Measurements from ENCODE around the gene FAM72A. TPM values are rescaled to one million over a fixed set of nuclear protein-coding genes. Genes with fewer than 3 reads are reported as not detected.
A peak's percentile ranks its signal among the peaks of the same experiment; 100 is the strongest.
"Not testable (repeated sequence)": the region's sequence is repeated elsewhere in the genome, so short reads cannot be mapped to it uniquely, and the experiment has no call there.

FAM72A gene
- total RNA-seq, 3 donors from 2014 or later (not counting 1 experiment from before 2014, with no cell fraction given) = 0.60 to 2.4 (median 1.8) TPM

DNA sequence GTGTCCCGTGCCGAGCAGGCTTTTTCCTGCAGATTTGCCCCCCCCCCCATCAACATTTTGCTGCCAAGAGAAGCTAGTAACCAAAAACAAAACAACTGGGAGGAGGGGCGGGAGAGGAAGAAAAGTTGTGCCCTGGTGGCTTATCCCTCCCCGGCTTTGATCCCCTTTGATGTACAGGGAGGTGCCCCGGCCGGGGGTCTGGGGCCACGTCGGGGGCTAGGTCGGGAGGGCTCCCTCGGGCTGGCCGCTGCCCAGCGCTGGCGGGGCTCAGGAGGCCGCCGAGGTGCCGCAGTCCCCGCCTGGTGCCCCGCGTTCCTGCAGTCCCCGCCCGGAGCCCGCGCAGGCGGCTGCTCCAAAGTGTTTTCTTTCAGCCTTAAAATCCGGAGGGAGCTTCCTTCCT lies 2.2 kb upstream of the FAM72A start:
- H3K36me3 ChIP-seq (ENCODE audit: control insufficient read depth, insufficient read depth, low read length); H3K4me3 ChIP-seq (ENCODE audit: low read length); H3K27ac Mint-ChIP-seq; H3K9me3 Mint-ChIP-seq; intact Hi-C loops (cut with micrococcal nuclease); ATAC-seq; H3K27me3 ChIP-seq (ENCODE audit: control insufficient read depth, insufficient read depth, low read length); H3K27me3 Mint-ChIP-seq (ENCODE audit: low read depth in 2 of 2); H3K27ac ChIP-seq (ENCODE audit: low read length); H3K9me3 ChIP-seq (ENCODE audit: control insufficient read depth, insufficient read depth, low read length); H3K4me1 ChIP-seq (ENCODE audit: control insufficient read depth, insufficient read depth, low read length); H3K4me1 Mint-ChIP-seq; H3K36me3 Mint-ChIP-seq: not testable (repeated sequence)
- peak overlapping the region; percentile 76 for H3K4me3 Mint-ChIP-seq
- DNase-seq = peak in 1 of 2 donors; percentile 5
- WGBS (ENCODE audit: insufficient coverage) = 0% methylated on average over 16 of the region's 25 CpGs

DNA sequence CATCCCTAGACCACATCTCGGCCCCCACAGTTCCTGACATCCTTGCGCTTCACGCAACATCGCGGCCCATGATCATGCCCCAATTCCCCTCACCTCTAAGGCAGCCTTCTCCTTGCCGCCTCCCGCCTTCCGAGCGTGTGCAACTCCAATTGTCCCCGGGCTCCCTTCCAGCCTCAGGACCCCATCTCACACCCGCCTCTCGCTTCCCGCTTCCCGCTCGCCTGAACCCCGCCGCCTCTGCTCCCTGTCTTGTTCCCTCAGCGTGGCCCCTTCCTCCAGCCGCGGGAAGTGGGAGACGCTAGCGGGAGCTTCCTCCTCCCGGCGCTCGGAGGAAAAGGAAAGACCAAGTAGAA lies 1.5 kb upstream of the FAM72A start:
- H3K36me3 ChIP-seq (ENCODE audit: control insufficient read depth, insufficient read depth, low read length); H3K9me3 ChIP-seq (ENCODE audit: control insufficient read depth, insufficient read depth, low read length); H3K36me3 Mint-ChIP-seq; intact Hi-C loops (cut with micrococcal nuclease); H3K27me3 Mint-ChIP-seq (ENCODE audit: low read depth in 2 of 2); ATAC-seq; H3K27me3 ChIP-seq (ENCODE audit: control insufficient read depth, insufficient read depth, low read length); H3K9me3 Mint-ChIP-seq; H3K27ac ChIP-seq (ENCODE audit: low read length); H3K27ac Mint-ChIP-seq; H3K4me1 ChIP-seq (ENCODE audit: control insufficient read depth, insufficient read depth, low read length); H3K4me1 Mint-ChIP-seq: not testable (repeated sequence)
- WGBS (ENCODE audit: insufficient coverage) = no CpG with 5 or more reads among the region's 25 CpGs
- H3K4me3 Mint-ChIP-seq = peak overlapping the region; percentile 68
- DNase-seq = peak in 1 of 2 donors; percentile 15
- peak overlapping the region; percentile 28 for H3K4me3 ChIP-seq (ENCODE audit: low read length)

DNA sequence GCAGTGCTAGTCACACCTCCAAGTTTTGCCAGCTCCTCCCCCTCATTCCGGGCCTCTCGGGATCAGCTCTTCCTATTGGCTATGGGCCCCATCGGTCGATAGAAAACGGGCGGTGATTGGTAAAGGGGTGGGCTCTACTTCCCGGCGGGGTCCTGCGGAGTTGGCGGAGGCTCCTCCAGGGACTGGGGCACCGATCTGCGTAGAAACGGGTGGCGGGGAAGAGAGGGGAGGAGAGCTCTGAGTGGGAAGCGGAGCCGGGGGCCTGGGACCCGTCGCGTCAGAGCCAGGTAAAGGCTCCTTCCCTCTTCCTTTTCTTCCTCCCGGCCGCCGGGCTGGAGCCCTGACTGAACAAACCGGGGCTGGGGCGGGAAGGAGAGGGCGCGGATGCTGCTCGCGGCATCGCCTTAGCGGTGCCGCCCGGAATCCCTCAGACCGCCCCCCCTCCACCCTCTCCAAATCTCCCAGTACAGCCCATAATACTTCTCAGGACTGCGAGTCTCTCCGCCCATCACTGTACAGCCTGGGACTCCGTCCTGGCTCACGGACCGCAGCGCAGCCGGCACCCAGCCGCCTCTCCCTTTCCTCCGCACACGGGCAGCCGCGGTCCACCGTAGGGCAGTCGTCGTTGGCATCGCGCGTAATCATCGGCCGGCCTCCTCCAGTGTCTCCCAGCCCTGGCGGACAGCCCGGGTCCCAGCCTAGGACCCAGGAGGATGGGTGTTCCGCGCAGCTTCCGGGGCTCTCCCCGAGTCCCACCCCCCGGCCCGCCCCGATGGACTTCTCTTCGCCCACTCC lies 922 bp upstream of the FAM72A start, which contains the start of gene SRGAP2:
Gene SRGAP2 (plus strand): TSS at position 178 of the 795 bp plus-strand sequence. CDS start 2,430 bp downstream, outside the sequence.
- H3K36me3 ChIP-seq (ENCODE audit: control insufficient read depth, insufficient read depth, low read length); H3K9me3 Mint-ChIP-seq; H3K4me1 ChIP-seq (ENCODE audit: control insufficient read depth, insufficient read depth, low read length); H3K9me3 ChIP-seq (ENCODE audit: control insufficient read depth, insufficient read depth, low read length); H3K4me1 Mint-ChIP-seq; H3K27me3 Mint-ChIP-seq (ENCODE audit: low read depth in 2 of 2); intact Hi-C loops (cut with micrococcal nuclease); H3K27me3 ChIP-seq (ENCODE audit: control insufficient read depth, insufficient read depth, low read length); H3K36me3 Mint-ChIP-seq: not testable (repeated sequence)
- peak within 1 kb of the TSS; percentile 55 for H3K4me3 ChIP-seq (ENCODE audit: low read length)
- H3K27ac ChIP-seq (ENCODE audit: low read length) = peak within 1 kb of the TSS; percentile 58
- peak; percentile 49 to 56 for DNase-seq
- H3K4me3 Mint-ChIP-seq = peak within 1 kb of the TSS; percentile 84
- ATAC-seq = peak in 1 of 3 donors; percentile 1
- 0% methylated on average over 21 of the region's 63 CpGs for WGBS (ENCODE audit: insufficient coverage)
- peak within 1 kb of the TSS; percentile 63 to 83 for H3K27ac Mint-ChIP-seq

DNA sequence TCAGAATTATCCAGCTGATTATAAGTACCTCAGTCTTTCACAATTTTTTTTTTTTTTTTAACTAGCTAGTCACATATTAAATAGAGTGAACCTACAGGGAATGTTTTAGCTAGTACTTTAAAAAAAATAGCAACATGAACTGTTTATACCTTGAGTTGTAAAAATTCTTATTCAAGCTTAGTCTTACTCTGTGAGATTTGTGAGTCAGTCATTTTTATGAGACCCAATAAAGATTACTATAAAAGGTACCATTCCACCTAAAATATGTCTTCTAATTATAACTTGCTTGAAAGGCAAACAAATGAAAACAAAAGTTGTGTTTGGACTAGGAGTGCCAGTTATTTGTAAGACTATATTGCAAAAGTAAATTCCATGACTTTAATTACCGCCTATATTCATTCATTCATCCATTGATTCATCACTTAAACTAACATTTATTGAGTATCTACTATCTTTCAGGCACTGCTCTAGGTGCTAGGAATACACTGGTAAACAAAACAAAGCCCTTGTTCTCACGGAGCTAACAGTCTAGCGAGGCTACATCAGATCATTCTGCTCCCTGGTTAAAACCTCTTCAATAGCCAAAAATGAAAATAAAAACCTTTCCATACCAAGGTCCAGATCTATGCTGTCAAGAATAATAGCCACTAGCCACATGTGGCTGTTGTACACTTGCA lies 5.8 kb downstream of the FAM72A start:
- ATAC-seq; H3K4me3 Mint-ChIP-seq; H3K4me3 ChIP-seq (ENCODE audit: low read length); H3K36me3 Mint-ChIP-seq; intact Hi-C loops (cut with micrococcal nuclease); H3K27ac Mint-ChIP-seq; H3K27me3 ChIP-seq (ENCODE audit: control insufficient read depth, insufficient read depth, low read length); H3K36me3 ChIP-seq (ENCODE audit: control insufficient read depth, insufficient read depth, low read length); H3K27me3 Mint-ChIP-seq (ENCODE audit: low read depth in 2 of 2); DNase-seq; H3K9me3 ChIP-seq (ENCODE audit: control insufficient read depth, insufficient read depth, low read length); H3K27ac ChIP-seq (ENCODE audit: low read length); H3K4me1 ChIP-seq (ENCODE audit: control insufficient read depth, insufficient read depth, low read length); H3K4me1 Mint-ChIP-seq; H3K9me3 Mint-ChIP-seq: not testable (repeated sequence)
- WGBS (ENCODE audit: insufficient coverage) = no CpG with 5 or more reads among the region's 3 CpGs

DNA sequence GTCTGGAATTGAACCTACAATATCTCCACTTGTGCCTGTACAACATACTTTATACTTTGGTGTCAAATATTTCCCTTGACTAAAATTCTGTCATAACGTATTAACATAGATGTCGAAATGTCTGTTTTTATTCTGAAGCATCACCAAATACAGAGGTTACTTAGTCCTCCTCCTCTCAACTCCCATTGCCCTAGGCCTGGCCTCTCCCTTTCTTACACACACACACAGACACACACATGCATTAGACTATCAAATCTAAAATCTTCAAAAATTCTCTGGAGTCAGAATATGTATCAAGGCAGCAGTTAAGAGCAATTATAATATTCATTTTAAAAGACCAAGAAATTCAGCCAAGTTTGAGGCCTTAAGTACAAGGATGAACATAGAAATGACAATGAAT lies 7.5 kb downstream of the FAM72A start:
- WGBS (ENCODE audit: insufficient coverage) = no CpG with 5 or more reads among the region's 2 CpGs
- H3K4me1 Mint-ChIP-seq; H3K4me1 ChIP-seq (ENCODE audit: control insufficient read depth, insufficient read depth, low read length); H3K27me3 ChIP-seq (ENCODE audit: control insufficient read depth, insufficient read depth, low read length); H3K4me3 ChIP-seq (ENCODE audit: low read length); H3K27ac Mint-ChIP-seq; DNase-seq; H3K9me3 Mint-ChIP-seq; H3K9me3 ChIP-seq (ENCODE audit: control insufficient read depth, insufficient read depth, low read length); H3K4me3 Mint-ChIP-seq; intact Hi-C loops (cut with micrococcal nuclease); H3K27me3 Mint-ChIP-seq (ENCODE audit: low read depth in 2 of 2); ATAC-seq; H3K36me3 Mint-ChIP-seq; H3K36me3 ChIP-seq (ENCODE audit: control insufficient read depth, insufficient read depth, low read length); H3K27ac ChIP-seq (ENCODE audit: low read length): not testable (repeated sequence)

DNA sequence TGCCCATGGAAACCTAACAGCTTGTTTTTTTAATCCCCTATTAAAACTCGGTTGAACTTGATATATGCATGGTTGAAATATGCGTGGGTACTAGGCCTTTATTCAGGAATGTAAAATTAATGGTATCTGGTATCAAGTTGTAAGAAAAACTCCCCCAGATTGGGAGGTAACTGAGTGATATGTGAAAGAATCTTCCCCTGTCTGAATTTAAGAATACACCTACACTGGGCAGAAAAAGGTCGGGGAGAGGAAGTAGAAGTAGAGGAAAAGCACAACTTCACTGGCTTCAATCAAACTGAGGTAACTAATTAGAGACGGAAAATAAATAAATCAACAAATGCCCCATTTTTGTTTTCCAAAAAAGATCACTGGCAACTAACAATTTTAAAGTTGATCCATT lies 15.8 kb downstream of the FAM72A start:
- H3K27ac Mint-ChIP-seq; H3K27me3 ChIP-seq (ENCODE audit: control insufficient read depth, insufficient read depth, low read length); H3K27ac ChIP-seq (ENCODE audit: low read length); H3K36me3 ChIP-seq (ENCODE audit: control insufficient read depth, insufficient read depth, low read length); DNase-seq; ATAC-seq; H3K27me3 Mint-ChIP-seq (ENCODE audit: low read depth in 2 of 2); H3K9me3 ChIP-seq (ENCODE audit: control insufficient read depth, insufficient read depth, low read length); H3K4me1 ChIP-seq (ENCODE audit: control insufficient read depth, insufficient read depth, low read length); intact Hi-C loops (cut with micrococcal nuclease); H3K9me3 Mint-ChIP-seq; H3K36me3 Mint-ChIP-seq; H3K4me3 Mint-ChIP-seq; H3K4me1 Mint-ChIP-seq; H3K4me3 ChIP-seq (ENCODE audit: low read length): not testable (repeated sequence)
- WGBS (ENCODE audit: insufficient coverage) = no CpG with 5 or more reads among the region's 4 CpGs

DNA sequence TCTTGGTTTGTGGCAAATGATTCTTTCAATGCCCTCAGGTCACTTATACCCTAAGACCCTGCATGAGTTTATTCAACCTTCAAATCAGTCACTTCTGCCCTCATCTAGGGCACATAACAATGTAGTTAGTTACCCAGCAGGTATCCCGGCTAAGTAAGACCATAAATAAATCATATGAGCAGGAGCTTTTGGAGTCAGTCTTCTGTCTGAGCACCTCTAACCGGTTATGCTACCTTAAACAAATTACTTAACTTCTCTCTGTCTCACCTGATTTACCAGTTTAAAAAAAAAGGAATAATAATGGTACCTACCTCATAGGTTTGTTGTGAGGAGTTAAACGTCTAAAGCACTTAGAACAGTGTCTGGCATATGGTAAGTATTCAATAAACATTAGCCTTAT lies 16.9 kb downstream of the FAM72A start:
- H3K27me3 Mint-ChIP-seq (ENCODE audit: low read depth in 2 of 2); H3K4me1 Mint-ChIP-seq; H3K27ac Mint-ChIP-seq; H3K9me3 ChIP-seq (ENCODE audit: control insufficient read depth, insufficient read depth, low read length); H3K27me3 ChIP-seq (ENCODE audit: control insufficient read depth, insufficient read depth, low read length); intact Hi-C loops (cut with micrococcal nuclease); H3K36me3 Mint-ChIP-seq; DNase-seq; ATAC-seq; H3K36me3 ChIP-seq (ENCODE audit: control insufficient read depth, insufficient read depth, low read length); H3K27ac ChIP-seq (ENCODE audit: low read length); H3K9me3 Mint-ChIP-seq; H3K4me3 ChIP-seq (ENCODE audit: low read length); H3K4me1 ChIP-seq (ENCODE audit: control insufficient read depth, insufficient read depth, low read length); H3K4me3 Mint-ChIP-seq: not testable (repeated sequence)
- WGBS (ENCODE audit: insufficient coverage) = no CpG with 5 or more reads among the region's 3 CpGs

DNA sequence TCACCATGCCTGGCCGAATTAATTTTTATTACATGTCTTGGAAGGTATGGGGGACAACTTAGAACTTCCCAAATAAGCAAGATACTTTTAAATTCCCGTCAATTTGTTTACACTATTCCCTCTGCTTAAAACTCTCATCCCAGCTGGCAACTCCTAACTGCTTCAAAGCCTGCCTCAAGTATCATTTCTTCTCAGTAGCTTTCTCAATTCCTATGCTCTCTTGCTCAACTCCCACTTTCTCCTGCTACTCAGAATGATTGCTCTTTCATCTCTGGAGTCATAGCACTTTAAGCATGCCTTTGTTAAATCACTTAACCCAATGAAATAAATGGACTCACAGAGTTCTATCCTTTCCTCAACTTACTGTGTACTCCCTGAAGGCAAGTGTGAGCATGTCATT lies 18.9 kb downstream of the FAM72A start:
- DNase-seq; H3K27ac ChIP-seq (ENCODE audit: low read length); H3K27ac Mint-ChIP-seq; H3K27me3 ChIP-seq (ENCODE audit: control insufficient read depth, insufficient read depth, low read length); ATAC-seq; H3K36me3 ChIP-seq (ENCODE audit: control insufficient read depth, insufficient read depth, low read length); H3K36me3 Mint-ChIP-seq; intact Hi-C loops (cut with micrococcal nuclease); H3K4me3 ChIP-seq (ENCODE audit: low read length); H3K4me1 ChIP-seq (ENCODE audit: control insufficient read depth, insufficient read depth, low read length); H3K4me3 Mint-ChIP-seq; H3K4me1 Mint-ChIP-seq; H3K9me3 ChIP-seq (ENCODE audit: control insufficient read depth, insufficient read depth, low read length); H3K27me3 Mint-ChIP-seq (ENCODE audit: low read depth in 2 of 2); H3K9me3 Mint-ChIP-seq: not testable (repeated sequence)
- WGBS (ENCODE audit: insufficient coverage) = no CpG with 5 or more reads among the region's 2 CpGs

Data from natural killer cell (primary cell).